Sigmoid colon (tissue), 7 donors: ENCODE results near the gene TMEM121. TPM values are rescaled to one million over a fixed set of nuclear protein-coding genes. Genes with fewer than 3 reads are reported as not detected.

Experiments
- DNase-seq: peaks from one replicate; pipeline ENCODE4 v3.0.0-alpha.2; 2019
- H3K27ac ChIP-seq, 4 donors: fragments of 200-600 bp; sonication (generic); one replicate each; pipeline ENCODE4 v1.5.1; 2016 to 2019; ENCODE audit warnings: mild to moderate bottlenecking in 1 of 4
- H3K27me3 ChIP-seq, 3 donors: fragments of 200-600 bp; sonication (generic); one replicate each; pipeline ENCODE4 v1.5.1; 2019; ENCODE audit warnings: mild to moderate bottlenecking in 1 of 3
- H3K36me3 ChIP-seq, 4 donors: fragments of 200-600 bp; sonication (generic); one replicate each; pipeline ENCODE4 v1.5.1; 2016 to 2019
- H3K4me1 ChIP-seq, 4 donors: fragments of 200-600 bp; sonication (generic); one replicate each; pipeline ENCODE4 v1.5.1; 2017 to 2019
- H3K4me3 ChIP-seq, 4 donors: fragments of 200-600 bp; sonication (generic); one replicate each; pipeline ENCODE4 v1.5.1; 2017 to 2019; ENCODE audit warnings: mild to moderate bottlenecking in 2 of 4, moderate library complexity in 1 of 4
- H3K9me3 ChIP-seq, 4 donors: fragments of 200-600 bp in 3 of 4; sonication (generic) in 3 of 4; one replicate each; pipeline versions ENCODE4 v1.5.1 to v1.6.1; 2013 to 2019
- CTCF ChIP-seq, 4 experiments: fragments of 450-650 bp in 3 of 4; fragments of 200-600 bp in 1 of 4; IDR thresholded peaks; one replicate each; pipeline ENCODE4 v1.5.1; 2016 to 2019; ENCODE audit warnings: antibody characterized with exemption in 4 of 4, mild to moderate bottlenecking in 3 of 4, moderate library complexity in 2 of 4
- EP300 ChIP-seq, 4 donors: sonication (generic); formaldehyde crosslinking; IDR thresholded peaks; one replicate each; pipeline ENCODE4 v1.6.1; 2017; ENCODE audit warnings: antibody characterized with exemption in 4 of 4
- POLR2A ChIP-seq, 2 donors: fragments of 450-650 bp; IDR thresholded peaks; one replicate each; pipeline ENCODE4 v1.6.1; 2016; ENCODE audit warnings: antibody characterized with exemption in 2 of 2, mild to moderate bottlenecking in 2 of 2, moderate library complexity in 2 of 2
- POLR2AphosphoS5 ChIP-seq, 4 donors: sonication (generic); formaldehyde crosslinking; IDR thresholded peaks; one replicate each; pipeline ENCODE4 v1.6.1; 2017; ENCODE audit warnings: antibody characterized with exemption in 4 of 4
- WGBS, 2 donors: extraction: QIAGEN DNeasy Blood & Tissue Kit; methylation state at CpG; one replicate each; pipeline ENCODE4 v1.1.7; 2013; 5-methylcytosine and 5-hydroxymethylcytosine counted together
- intact Hi-C: fragments of 100-400 bp; cut with DNase I; formaldehyde crosslinking; loops from one replicate; pipeline ENCODE4 v1.15.1; 2023
- polyA plus RNA-seq, 3 donors: library from polyadenylated mRNA; stranded (reverse); fragments of 200-250 nt; gene quantifications; one replicate each; pipeline ENCODE4 v1.2.3, GENCODE V29; 2013
- total RNA-seq, 4 donors: library from RNA; depleted of rRNA; stranded (reverse); fragments of >200 nt; gene quantifications; one replicate each; pipeline ENCODE4 v1.1.0, GENCODE V29; 2016
- donor health status: healthy with polysubstance abuse.
- donor health status: Bipolar disorder and iron deficiency.
- donor health status: healthy.

TMEM121 gene
- total and polyA plus RNA-seq, 7 donors = 2.3 to 8.0 (median 5.0) TPM; not detected in 2

GRCh38 chr14:105527381-105527825 is 1.0 kb downstream of the TMEM121 start:
- no peak for DNase-seq
- Histone ChIP-seq H3K9me3 (no peaks in the 10 kb centered on the region), H3K27me3 (peaks cover 0 to 21% (median 19%) of the 10 kb centered on the region in 3 donors), H3K36me3 (no peaks in the 10 kb centered on the region), H3K4me1 (peaks cover 0 to 38% (median 32%) of the 10 kb centered on the region in 4 donors), H3K4me3 (peak overlapping the region; percentile 57 to 75 (median 62)), H3K27ac (peak overlapping the region in 1 of 4 donors; percentile 72)
- TF ChIP-seq POLR2A (IDR thresholded peaks at IDR 0.05) (no peak), CTCF (IDR thresholded peaks at IDR 0.05) (no peak), EP300 (IDR thresholded peaks at IDR 0.05) (no peak), POLR2AphosphoS5 (IDR thresholded peaks at IDR 0.05) (no peak)
- 17 to 32% methylated on average over 23 of the region's 23 CpGs for WGBS, 2 donors
- intact Hi-C loops = loop anchor here (5.0 to 10.0 kb wide), 3 partner anchors 53 to 323 kb away; partner anchors contain the start of gene CRIP2

GRCh38 chr14:105527826-105528585 is 1.6 kb downstream of the TMEM121 start:
- H3K4me3 ChIP-seq = peak overlapping the region; percentile 56 to 75 (median 60)
- peak overlapping the region; percentile 67 to 76 (median 73) for H3K27ac ChIP-seq
- TF ChIP-seq POLR2AphosphoS5 (IDR thresholded peaks at IDR 0.05) (peak in 3 of 4 donors; percentile 62 to 77 (median 65)), CTCF (IDR thresholded peaks at IDR 0.05) (peak; percentile 53 to 85 (median 71)), POLR2A (IDR thresholded peaks at IDR 0.05) (peak in 1 of 2 donors; percentile 15), EP300 (IDR thresholded peaks at IDR 0.05) (no peak)
- peaks cover 0 to 21% (median 19%) of the 10 kb centered on the region in 3 donors for H3K27me3 ChIP-seq
- 3 to 8% methylated on average over 67 of the region's 67 CpGs for WGBS, 2 donors
- H3K36me3 ChIP-seq = no peaks in the 10 kb centered on the region
- H3K9me3 ChIP-seq = no peaks in the 10 kb centered on the region
- peaks cover 0 to 38% (median 32%) of the 10 kb centered on the region in 4 donors for H3K4me1 ChIP-seq
- peak; percentile 87 for DNase-seq
- intact Hi-C loops = loop anchor here (1.0 to 10.0 kb wide), 5 partner anchors 37 to 323 kb away; partner anchors contain the start of genes CRIP2 and TEDC1

- intact Hi-C loops = loop anchor here (1.0 to 10.0 kb wide), 5 partner anchors 37 to 324 kb away; partner anchors contain the start of genes CRIP2 and TEDC1
- Histone ChIP-seq H3K4me3 (peak overlapping the region; percentile 56 to 75 (median 60)), H3K9me3 (no peaks in the 10 kb centered on the region), H3K36me3 (no peaks in the 10 kb centered on the region), H3K4me1 (peaks cover 0 to 38% (median 32%) of the 10 kb centered on the region in 4 donors), H3K27ac (peak overlapping the region in 1 of 4 donors; percentile 72), H3K27me3 (peaks cover 0 to 21% (median 19%) of the 10 kb centered on the region in 3 donors)
- WGBS, 2 donors = 13 to 30% methylated on average over 89 of the region's 89 CpGs
- DNase-seq = no peak
- TF ChIP-seq EP300 (IDR thresholded peaks at IDR 0.05) = no peak
- no peak for TF ChIP-seq CTCF (IDR thresholded peaks at IDR 0.05)
- TF ChIP-seq POLR2A (IDR thresholded peaks at IDR 0.05) = no peak
- no peak for TF ChIP-seq POLR2AphosphoS5 (IDR thresholded peaks at IDR 0.05)
Measured at GRCh38 chr14:105528586-105529318, 2.4 kb downstream of the TMEM121 start.

GRCh38 chr14:105529319-105529568 is 2.9 kb downstream of the TMEM121 start:
- TF ChIP-seq EP300 (IDR thresholded peaks at IDR 0.05) (no peak), POLR2AphosphoS5 (IDR thresholded peaks at IDR 0.05) (no peak), CTCF (IDR thresholded peaks at IDR 0.05) (no peak), POLR2A (IDR thresholded peaks at IDR 0.05) (no peak)
- Histone ChIP-seq H3K27ac (no peak overlapping the region), H3K27me3 (peaks cover 0 to 21% (median 19%) of the 10 kb centered on the region in 3 donors)

More at GRCh38 chr14:105529319-105529568, 2.9 kb downstream of the TMEM121 start:
- DNase-seq = no peak
- intact Hi-C loops = loop anchor here (5.0 to 10.0 kb wide), 3 partner anchors 54 to 324 kb away; partner anchors contain the start of gene CRIP2
- 20 to 26% methylated on average over 24 of the region's 24 CpGs for WGBS, 2 donors
- Histone ChIP-seq H3K9me3 (no peaks in the 10 kb centered on the region), H3K4me3 (peak overlapping the region in 2 of 4 donors; percentile 64 to 75), H3K4me1 (peaks cover 0 to 38% (median 32%) of the 10 kb centered on the region in 4 donors), H3K36me3 (no peaks in the 10 kb centered on the region)
